Ishikawa (cell line): ENCODE data around the gene KIAA1614.

Experiments
- CEBPB ChIP-seq: IDR thresholded peaks from 2 replicates; pipeline ENCODE4 v1.6.1; 2012
- CREB1 ChIP-seq: IDR thresholded peaks from 2 replicates; pipeline ENCODE4 v1.6.1; 2012; ENCODE audit warnings: low read depth
- EGR1 ChIP-seq: IDR thresholded peaks from 2 replicates; pipeline ENCODE4 v1.6.1; 2012
- EP300 ChIP-seq: IDR thresholded peaks from 2 replicates; pipeline ENCODE4 v1.6.1; 2012; ENCODE audit warnings: borderline replicate concordance
- FOXM1 ChIP-seq: IDR thresholded peaks from 2 replicates; pipeline ENCODE4 v1.6.1; 2012; ENCODE audit warnings: low read depth, borderline replicate concordance
- MAX ChIP-seq: IDR thresholded peaks from 2 replicates; pipeline ENCODE4 v1.6.1; 2012
- NFIC ChIP-seq: IDR thresholded peaks from 2 replicates; pipeline ENCODE4 v1.6.1; 2012
- RAD21 ChIP-seq: IDR thresholded peaks from 2 replicates; pipeline ENCODE4 v1.6.1; 2012; ENCODE audit warnings: low read depth
- TAF1 ChIP-seq: IDR thresholded peaks from 2 replicates; pipeline ENCODE4 v1.6.1; 2012; ENCODE audit warnings: low read depth, mild to moderate bottlenecking
- TCF12 ChIP-seq: IDR thresholded peaks from 2 replicates; pipeline ENCODE4 v1.6.1; 2012; ENCODE audit warnings: low read depth
- TEAD4 ChIP-seq: IDR thresholded peaks from 2 replicates; pipeline ENCODE4 v1.6.1; 2012
- YY1 ChIP-seq: IDR thresholded peaks from 2 replicates; pipeline ENCODE4 v1.6.1; 2012; ENCODE audit warnings: low read depth
- ZBTB7A ChIP-seq: IDR thresholded peaks from 2 replicates; pipeline ENCODE4 v1.6.1; 2012; ENCODE audit warnings: low read depth
- TF ChIP-seq, protein P1 (sequence below): IDR thresholded peaks from 2 replicates; pipeline ENCODE4 v1.6.1; 2012; ENCODE audit warnings: low read depth, mild to moderate bottlenecking
- TF ChIP-seq, protein P2 (sequence below): IDR thresholded peaks from 2 replicates; pipeline ENCODE4 v1.6.1; 2012

The KIAA1614 gene

GRCh38 chr1:180896161-180896560 lies 16.5 kb upstream of the KIAA1614 start:
- TF ChIP-seq, protein P1, sequence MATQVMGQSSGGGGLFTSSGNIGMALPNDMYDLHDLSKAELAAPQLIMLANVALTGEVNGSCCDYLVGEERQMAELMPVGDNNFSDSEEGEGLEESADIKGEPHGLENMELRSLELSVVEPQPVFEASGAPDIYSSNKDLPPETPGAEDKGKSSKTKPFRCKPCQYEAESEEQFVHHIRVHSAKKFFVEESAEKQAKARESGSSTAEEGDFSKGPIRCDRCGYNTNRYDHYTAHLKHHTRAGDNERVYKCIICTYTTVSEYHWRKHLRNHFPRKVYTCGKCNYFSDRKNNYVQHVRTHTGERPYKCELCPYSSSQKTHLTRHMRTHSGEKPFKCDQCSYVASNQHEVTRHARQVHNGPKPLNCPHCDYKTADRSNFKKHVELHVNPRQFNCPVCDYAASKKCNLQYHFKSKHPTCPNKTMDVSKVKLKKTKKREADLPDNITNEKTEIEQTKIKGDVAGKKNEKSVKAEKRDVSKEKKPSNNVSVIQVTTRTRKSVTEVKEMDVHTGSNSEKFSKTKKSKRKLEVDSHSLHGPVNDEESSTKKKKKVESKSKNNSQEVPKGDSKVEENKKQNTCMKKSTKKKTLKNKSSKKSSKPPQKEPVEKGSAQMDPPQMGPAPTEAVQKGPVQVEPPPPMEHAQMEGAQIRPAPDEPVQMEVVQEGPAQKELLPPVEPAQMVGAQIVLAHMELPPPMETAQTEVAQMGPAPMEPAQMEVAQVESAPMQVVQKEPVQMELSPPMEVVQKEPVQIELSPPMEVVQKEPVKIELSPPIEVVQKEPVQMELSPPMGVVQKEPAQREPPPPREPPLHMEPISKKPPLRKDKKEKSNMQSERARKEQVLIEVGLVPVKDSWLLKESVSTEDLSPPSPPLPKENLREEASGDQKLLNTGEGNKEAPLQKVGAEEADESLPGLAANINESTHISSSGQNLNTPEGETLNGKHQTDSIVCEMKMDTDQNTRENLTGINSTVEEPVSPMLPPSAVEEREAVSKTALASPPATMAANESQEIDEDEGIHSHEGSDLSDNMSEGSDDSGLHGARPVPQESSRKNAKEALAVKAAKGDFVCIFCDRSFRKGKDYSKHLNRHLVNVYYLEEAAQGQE, result no peak
- TF ChIP-seq ZBTB7A (no peak), RAD21 (no peak), CREB1 (no peak), TAF1 (no peak), TEAD4 (no peak), TCF12 (no peak), FOXM1 (no peak), EGR1 (no peak), MAX (no peak)
- TF ChIP-seq, protein P2, sequence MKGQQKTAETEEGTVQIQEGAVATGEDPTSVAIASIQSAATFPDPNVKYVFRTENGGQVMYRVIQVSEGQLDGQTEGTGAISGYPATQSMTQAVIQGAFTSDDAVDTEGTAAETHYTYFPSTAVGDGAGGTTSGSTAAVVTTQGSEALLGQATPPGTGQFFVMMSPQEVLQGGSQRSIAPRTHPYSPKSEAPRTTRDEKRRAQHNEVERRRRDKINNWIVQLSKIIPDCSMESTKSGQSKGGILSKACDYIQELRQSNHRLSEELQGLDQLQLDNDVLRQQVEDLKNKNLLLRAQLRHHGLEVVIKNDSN, result no peak

DNA sequence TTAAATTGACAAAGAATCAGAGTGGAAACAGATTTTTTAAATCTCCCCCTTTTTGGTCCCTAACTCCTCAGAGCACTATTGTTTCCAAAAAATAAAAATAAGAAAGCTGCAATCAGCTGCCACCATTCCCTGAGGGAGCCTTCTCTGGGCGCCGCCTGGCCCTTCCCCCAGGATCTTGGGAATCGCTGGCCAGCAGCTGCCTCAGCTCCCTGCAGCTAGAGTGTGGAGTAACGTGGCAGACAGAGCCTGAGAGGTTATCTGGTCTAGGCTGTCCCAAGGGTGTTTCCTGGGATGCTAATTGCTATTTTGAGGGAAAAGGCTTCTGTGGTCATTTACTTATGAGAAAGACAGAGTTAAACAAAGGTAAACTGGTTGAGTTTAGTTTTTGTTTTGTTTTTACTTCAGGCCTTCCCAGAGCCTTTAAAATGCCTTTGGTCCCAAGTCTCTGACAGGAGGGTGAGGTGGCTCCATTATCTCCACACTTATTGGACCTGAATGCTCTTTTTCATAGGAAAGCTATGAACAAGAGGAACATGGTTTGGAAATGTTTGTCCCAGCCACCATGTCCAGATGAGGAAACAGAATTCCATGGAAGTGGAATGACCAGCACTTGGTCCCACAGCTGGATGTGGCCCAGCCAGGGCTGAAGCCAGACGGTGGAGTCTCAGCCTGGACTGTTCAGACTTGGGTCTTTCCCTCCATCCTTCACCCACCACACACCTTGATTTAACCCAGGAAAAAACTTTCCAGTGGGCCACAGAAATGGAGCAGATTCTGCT lies 14.1 kb upstream of the KIAA1614 start:
- TF ChIP-seq, protein P2, result no peak
- TF ChIP-seq, protein P1, result no peak
- no peak for TF ChIP-seq MAX
- no peak for TF ChIP-seq NFIC
- TF ChIP-seq CEBPB, result no peak
- TF ChIP-seq EGR1, result no peak
- no peak for TF ChIP-seq ZBTB7A
- no peak for TF ChIP-seq TAF1
- no peak for TF ChIP-seq CREB1
- no peak for TF ChIP-seq TCF12
- no peak for TF ChIP-seq YY1

DNA sequence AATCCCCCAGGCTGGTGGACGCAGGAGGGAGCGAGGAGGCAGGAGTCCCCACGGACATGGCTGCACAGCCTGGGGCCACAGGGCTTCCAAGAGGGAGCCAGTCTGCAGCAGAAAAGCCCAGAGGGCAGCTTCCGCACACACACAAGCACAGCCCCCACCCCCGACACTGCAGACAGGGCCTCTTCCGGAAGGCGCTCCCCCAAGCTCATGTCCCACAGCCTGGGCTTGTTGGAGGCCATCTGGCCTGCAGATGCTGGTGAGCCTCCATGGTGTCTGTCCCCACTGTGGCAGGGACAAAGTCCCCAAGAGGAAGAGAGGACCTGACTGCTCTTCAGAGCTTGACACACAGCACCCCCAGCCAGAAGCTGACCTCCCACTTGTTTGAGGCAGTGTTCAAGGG lies 13.4 kb upstream of the KIAA1614 start:
- no peak for TF ChIP-seq CEBPB
- no peak for TF ChIP-seq FOXM1
- no peak for TF ChIP-seq NFIC
- no peak for TF ChIP-seq CREB1
- no peak for TF ChIP-seq TEAD4
- TF ChIP-seq EP300, result no peak
- TF ChIP-seq, protein P2, result no peak
- no peak for TF ChIP-seq RAD21
- TF ChIP-seq MAX, result no peak

GRCh38 chr1:180901076-180901990 lies 11.4 kb upstream of the KIAA1614 start:
- TF ChIP-seq TAF1 (no peak), CREB1 (no peak), EGR1 (no peak), MAX (no peak), RAD21 (no peak), TCF12 (no peak), NFIC (no peak)
- TF ChIP-seq, protein P2, result no peak
- TF ChIP-seq, protein P1, result no peak
